Calu3 (cell line): ENCODE results near the gene POC1A. TPM values are rescaled to one million over a fixed set of nuclear protein-coding genes. Genes with fewer than 3 reads are reported as not detected.

Experiments
- BruUV-seq: library from RNA; stranded (reverse); fragments of 400-500 nt; replicated peaks from 2 replicates; lab custom pipeline; 2021; lab: Mats Ljungman, UMichigan
- CTCF ChIA-PET: fragments of 300-600 bp; sonication (Branson Sonifier 250); formaldehyde crosslinking; loops from one replicate; lab custom pipeline; 2022; ENCODE audit warnings: antibody characterized with exemption; lab: Charles Lee
- DNase-seq: peaks from one replicate; pipeline ENCODE4 v3.0.0; 2022
- H3K27ac Mint-ChIP-seq: one replicate; pipeline ENCODE4 v1.8.0; 2022; ENCODE audit warnings: mixed read lengths; ENCODE audit not compliant: unreplicated experiment
- H3K27me3 Mint-ChIP-seq: one replicate; pipeline ENCODE4 v1.8.0; 2022; ENCODE audit warnings: mixed read lengths; ENCODE audit not compliant: unreplicated experiment
- H3K36me3 Mint-ChIP-seq: one replicate; pipeline ENCODE4 v1.8.0; 2022; ENCODE audit warnings: mild to moderate bottlenecking, moderate library complexity, mixed read lengths; ENCODE audit not compliant: insufficient read depth, unreplicated experiment
- H3K4me1 Mint-ChIP-seq: one replicate; pipeline ENCODE4 v1.8.0; 2022; ENCODE audit warnings: mild to moderate bottlenecking, low read depth, mixed read lengths; ENCODE audit not compliant: unreplicated experiment
- H3K4me3 Mint-ChIP-seq: one replicate; pipeline ENCODE4 v1.8.0; 2022; ENCODE audit warnings: mild to moderate bottlenecking, low read depth, moderate library complexity, mixed read lengths; ENCODE audit not compliant: unreplicated experiment
- H3K9me3 Mint-ChIP-seq: one replicate; pipeline ENCODE4 v1.8.0; 2022; ENCODE audit warnings: low read depth, mixed read lengths; ENCODE audit not compliant: unreplicated experiment
- intact Hi-C: fragments of 100-400 bp; cut with micrococcal nuclease; formaldehyde crosslinking; loops from one replicate; pipeline ENCODE4 v1.10.0; 2022; ENCODE audit not compliant: unreplicated experiment
- total RNA-seq: library from RNA; stranded (reverse); gene quantifications from 2 replicates; pipeline ENCODE4 v1.2.3, GENCODE V29; 2022
- TF ChIP-seq, protein P1 (sequence below): fragments of 200-600 bp; IDR thresholded peaks from one replicate; pipeline ENCODE4 v1.8.0; 2022; ENCODE audit warnings: antibody characterized with exemption; ENCODE audit not compliant: unreplicated experiment

The POC1A gene
- total RNA-seq, 1 experiment from 2014 or later, result 26.9 TPM

DNA sequence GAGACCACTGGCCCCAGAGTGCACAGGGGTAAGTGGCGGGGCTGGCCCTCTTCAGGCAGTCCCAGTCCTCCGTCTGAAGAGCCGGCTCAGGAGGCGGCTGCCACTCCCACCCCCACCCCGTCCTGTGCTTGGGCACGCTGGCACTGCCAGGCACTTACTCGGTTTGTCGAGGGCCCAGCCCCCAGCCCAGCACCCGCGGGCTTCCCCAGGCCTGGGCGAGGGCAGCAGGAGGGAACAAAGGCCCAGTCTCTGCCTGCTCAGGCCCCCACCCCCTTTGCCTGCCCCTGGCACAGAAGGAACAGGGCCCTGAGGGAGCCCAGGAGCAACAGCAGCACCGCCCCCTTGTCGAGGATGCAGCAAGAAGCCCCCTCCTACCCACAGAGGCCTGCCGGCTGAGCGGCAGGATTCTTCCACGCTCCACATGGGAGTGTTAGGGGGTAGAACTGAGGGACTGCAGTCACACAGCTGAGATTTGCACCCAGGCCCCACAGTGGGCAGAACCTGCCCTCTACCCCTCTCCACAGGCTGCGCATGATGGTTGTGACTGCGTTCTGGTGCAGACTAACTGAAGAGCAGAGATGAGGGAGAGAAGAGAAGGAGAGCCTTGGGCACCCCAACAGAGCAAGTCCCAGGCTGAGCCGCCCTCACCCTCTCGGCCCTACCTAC lies 106.8 kb downstream of the POC1A start:
- BruUV-seq, result no TSS peak
- Mint-ChIP-seq H3K27me3 (peaks cover 3% of the 10 kb centered on the region), H3K9me3 (no peaks in the 10 kb centered on the region), H3K4me3 (no peak overlapping the region), H3K27ac (no peak overlapping the region), H3K4me1 (peaks cover 11% of the 10 kb centered on the region), H3K36me3 (no peaks in the 10 kb centered on the region)
- no peak for DNase-seq
- intact Hi-C loops, result no loop called here
- TF ChIP-seq, protein P1, sequence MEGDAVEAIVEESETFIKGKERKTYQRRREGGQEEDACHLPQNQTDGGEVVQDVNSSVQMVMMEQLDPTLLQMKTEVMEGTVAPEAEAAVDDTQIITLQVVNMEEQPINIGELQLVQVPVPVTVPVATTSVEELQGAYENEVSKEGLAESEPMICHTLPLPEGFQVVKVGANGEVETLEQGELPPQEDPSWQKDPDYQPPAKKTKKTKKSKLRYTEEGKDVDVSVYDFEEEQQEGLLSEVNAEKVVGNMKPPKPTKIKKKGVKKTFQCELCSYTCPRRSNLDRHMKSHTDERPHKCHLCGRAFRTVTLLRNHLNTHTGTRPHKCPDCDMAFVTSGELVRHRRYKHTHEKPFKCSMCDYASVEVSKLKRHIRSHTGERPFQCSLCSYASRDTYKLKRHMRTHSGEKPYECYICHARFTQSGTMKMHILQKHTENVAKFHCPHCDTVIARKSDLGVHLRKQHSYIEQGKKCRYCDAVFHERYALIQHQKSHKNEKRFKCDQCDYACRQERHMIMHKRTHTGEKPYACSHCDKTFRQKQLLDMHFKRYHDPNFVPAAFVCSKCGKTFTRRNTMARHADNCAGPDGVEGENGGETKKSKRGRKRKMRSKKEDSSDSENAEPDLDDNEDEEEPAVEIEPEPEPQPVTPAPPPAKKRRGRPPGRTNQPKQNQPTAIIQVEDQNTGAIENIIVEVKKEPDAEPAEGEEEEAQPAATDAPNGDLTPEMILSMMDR, result no peak
- CTCF ChIA-PET, result interaction anchor here (1.4 kb wide), 1 partner anchor 9 kb away, joined by 7 read pairs; the partner anchor contains the start of gene DUSP7

GRCh38 chr3:52046902-52047239 lies 107.4 kb downstream of the POC1A start:
- Mint-ChIP-seq H3K27ac (peak overlapping the region; percentile 66), H3K4me3 (no peak overlapping the region), H3K9me3 (no peaks in the 10 kb centered on the region), H3K27me3 (peaks cover 8% of the 10 kb centered on the region), H3K36me3 (no peaks in the 10 kb centered on the region), H3K4me1 (peaks cover 11% of the 10 kb centered on the region)
- no peak for DNase-seq
- intact Hi-C loops, result no loop called here
- TF ChIP-seq, protein P1, result no peak
- CTCF ChIA-PET, result interaction anchor here (1.4 kb wide), 1 partner anchor 9 kb away, joined by 7 read pairs; the partner anchor contains the start of gene DUSP7
- BruUV-seq, result no TSS peak

GRCh38 chr3:52046186-52046901 lies 107.9 kb downstream of the POC1A start:
- intact Hi-C loops, result no loop called here
- DNase-seq, result peak; percentile 42
- H3K4me3 Mint-ChIP-seq, result no peak overlapping the region
- peak overlapping the region; percentile 66 for H3K27ac Mint-ChIP-seq
- CTCF ChIA-PET, result interaction anchor here (0.9 to 1.4 kb wide), 2 partner anchors 10 to 41 kb away, joined by 3 to 7 read pairs; partner anchors contain the start of gene DUSP7
- H3K36me3 Mint-ChIP-seq, result no peaks in the 10 kb centered on the region
- peaks cover 11% of the 10 kb centered on the region for H3K4me1 Mint-ChIP-seq
- H3K9me3 Mint-ChIP-seq, result no peaks in the 10 kb centered on the region
- no TSS peak for BruUV-seq
- TF ChIP-seq, protein P1, result no peak
- peaks cover 12% of the 10 kb centered on the region for H3K27me3 Mint-ChIP-seq

GRCh38 chr3:52044869-52045619 lies 109.2 kb downstream of the POC1A start:
- TF ChIP-seq, protein P1, result no peak
- H3K4me1 Mint-ChIP-seq, result peaks cover 16% of the 10 kb centered on the region
- H3K27me3 Mint-ChIP-seq, result peaks cover 12% of the 10 kb centered on the region
- H3K27ac Mint-ChIP-seq, result no peak overlapping the region
- H3K36me3 Mint-ChIP-seq, result no peaks in the 10 kb centered on the region
- intact Hi-C loops, result no loop called here
- no peak overlapping the region for H3K4me3 Mint-ChIP-seq
- no peaks in the 10 kb centered on the region for H3K9me3 Mint-ChIP-seq
- CTCF ChIA-PET, result interaction anchor here (1.1 to 1.3 kb wide), 2 partner anchors 10 to 12 kb away, joined by 3 read pairs; no protein-coding TSS in a partner anchor
- DNase-seq, result no peak
- BruUV-seq, result no TSS peak
